Measurements from ENCODE around the gene MAP10. TPM values are rescaled to one million over a fixed set of nuclear protein-coding genes. Genes with fewer than 3 reads are reported as not detected.
A peak's percentile ranks its signal among the peaks of the same experiment; 100 is the strongest.

MAP10 gene
- total RNA-seq (ENCODE audit: low replicate concordance), result 2.0 and 3.2 TPM in 2 replicates
- long read RNA-seq, partial matches to known transcripts, result 0 of 2 reads
- long read RNA-seq, other reads (novel, unspliced or antisense), result 0 of 2 reads

- peak; percentile 72 for DNase-seq (ENCODE audit: extremely low spot score, unreplicated experiment)
- Mint-ChIP-seq H3K27me3 (no peaks in the 10 kb centered on the region), H3K27ac (no peak within 1 kb of the TSS), H3K4me3 (peak within 1 kb of the TSS; percentile 83), H3K9me3 (no peaks in the 10 kb centered on the region), H3K4me1 (ENCODE audit: unreplicated experiment) (peaks cover 6% of the 10 kb centered on the region), H3K36me3 (peaks cover 5% of the 10 kb centered on the region)
- TF ChIP-seq CTCF (conservative IDR thresholded peaks at IDR 0.05), result no peak
Measured at GRCh38 chr1:232805269-232806185, at the start of gene MAP10. Gene MAP10 (plus strand): TSS chr1:232805416. CDS start chr1:232805450, 34 bp downstream.

GRCh38 chr1:232764458-232765251, 40.6 kb upstream of the MAP10 start:
- Mint-ChIP-seq H3K27me3 (no peaks in the 10 kb centered on the region), H3K9me3 (peaks cover 12% of the 10 kb centered on the region), H3K4me1 (ENCODE audit: unreplicated experiment) (peaks cover 27% of the 10 kb centered on the region), H3K27ac (no peak overlapping the region), H3K36me3 (no peaks in the 10 kb centered on the region), H3K4me3 (no peak overlapping the region)
- TF ChIP-seq CTCF (conservative IDR thresholded peaks at IDR 0.05), result no peak
- no peak for DNase-seq (ENCODE audit: extremely low spot score, unreplicated experiment)

- DNase-seq (ENCODE audit: extremely low spot score, unreplicated experiment), result no peak
- Mint-ChIP-seq H3K4me3 (no peak overlapping the region), H3K9me3 (peaks cover 12% of the 10 kb centered on the region), H3K27ac (no peak overlapping the region), H3K4me1 (ENCODE audit: unreplicated experiment) (peaks cover 36% of the 10 kb centered on the region), H3K36me3 (no peaks in the 10 kb centered on the region), H3K27me3 (no peaks in the 10 kb centered on the region)
- no peak for TF ChIP-seq CTCF (conservative IDR thresholded peaks at IDR 0.05)
Measured at GRCh38 chr1:232765542-232765941, 39.7 kb upstream of the MAP10 start.

GRCh38 chr1:232766241-232766890, 38.9 kb upstream of the MAP10 start:
- peaks cover 12% of the 10 kb centered on the region for H3K9me3 Mint-ChIP-seq
- no peak for TF ChIP-seq CTCF (conservative IDR thresholded peaks at IDR 0.05)
- H3K27me3 Mint-ChIP-seq, result no peaks in the 10 kb centered on the region
- no peaks in the 10 kb centered on the region for H3K36me3 Mint-ChIP-seq
- no peak overlapping the region for H3K27ac Mint-ChIP-seq
- H3K4me3 Mint-ChIP-seq, result no peak overlapping the region
- DNase-seq (ENCODE audit: extremely low spot score, unreplicated experiment), result no peak
- H3K4me1 Mint-ChIP-seq (ENCODE audit: unreplicated experiment), result peaks cover 36% of the 10 kb centered on the region

- H3K27me3 Mint-ChIP-seq, result no peaks in the 10 kb centered on the region
- H3K36me3 Mint-ChIP-seq, result no peaks in the 10 kb centered on the region
- H3K9me3 Mint-ChIP-seq, result peaks cover 12% of the 10 kb centered on the region
- TF ChIP-seq CTCF (conservative IDR thresholded peaks at IDR 0.05), result no peak
- peaks cover 36% of the 10 kb centered on the region for H3K4me1 Mint-ChIP-seq (ENCODE audit: unreplicated experiment)
- no peak overlapping the region for H3K27ac Mint-ChIP-seq
- no peak overlapping the region for H3K4me3 Mint-ChIP-seq
- no peak for DNase-seq (ENCODE audit: extremely low spot score, unreplicated experiment)
Measured at GRCh38 chr1:232766904-232767303, 38.3 kb upstream of the MAP10 start.
